Epithelial cell of prostate (primary cell): ENCODE data around the gene AGBL4.
A peak's percentile ranks its signal among the peaks of the same experiment; 100 is the strongest.

Experiments used
- DNase-seq: peaks from one replicate; pipeline ENCODE4 v3.0.0-alpha.2; 2011; ENCODE audit warnings: low read depth, low spot score
- H3K27ac ChIP-seq: fragments of 450-650 bp; 2 replicates; pipeline ENCODE4 v1.5.1; 2017; ENCODE audit warnings: mild to moderate bottlenecking

Gene AGBL4

GRCh38 chr1:49208712-49209111, 815.0 kb downstream of the AGBL4 start:
- DNase-seq, result no peak
- no peak overlapping the region for H3K27ac ChIP-seq

- DNase-seq, result no peak
- no peak overlapping the region for H3K27ac ChIP-seq
Observed at GRCh38 chr1:49204720-49205119, 819.0 kb downstream of the AGBL4 start.

- H3K27ac ChIP-seq, result no peak overlapping the region
- DNase-seq, result no peak
Observed at GRCh38 chr1:49200738-49201137, 823.0 kb downstream of the AGBL4 start.

GRCh38 chr1:49199564-49199963, 824.2 kb downstream of the AGBL4 start:
- no peak for DNase-seq
- no peak overlapping the region for H3K27ac ChIP-seq

- peak; percentile 34 for DNase-seq
- H3K27ac ChIP-seq, result no peak overlapping the region
Observed at GRCh38 chr1:49197081-49197480, 826.7 kb downstream of the AGBL4 start.

GRCh38 chr1:49190138-49190537, 833.6 kb downstream of the AGBL4 start:
- no peak overlapping the region for H3K27ac ChIP-seq
- no peak for DNase-seq

GRCh38 chr1:49187056-49187455, 836.7 kb downstream of the AGBL4 start:
- DNase-seq, result no peak
- no peak overlapping the region for H3K27ac ChIP-seq

GRCh38 chr1:49185450-49185980, 838.2 kb downstream of the AGBL4 start:
- no peak for DNase-seq
- no peak overlapping the region for H3K27ac ChIP-seq

- H3K27ac ChIP-seq, result no peak overlapping the region
- DNase-seq, result no peak
Observed at GRCh38 chr1:49183489-49183888, 840.3 kb downstream of the AGBL4 start.

GRCh38 chr1:49181033-49181432, 842.7 kb downstream of the AGBL4 start:
- no peak for DNase-seq
- no peak overlapping the region for H3K27ac ChIP-seq

GRCh38 chr1:49171941-49172593, 851.7 kb downstream of the AGBL4 start:
- no peak overlapping the region for H3K27ac ChIP-seq
- no peak for DNase-seq

- DNase-seq, result no peak
- no peak overlapping the region for H3K27ac ChIP-seq
Observed at GRCh38 chr1:49166031-49166430, 857.7 kb downstream of the AGBL4 start.

- peak overlapping the region; percentile 49 for H3K27ac ChIP-seq
Observed at GRCh38 chr1:49163031-49163430, 860.7 kb downstream of the AGBL4 start.

GRCh38 chr1:49160677-49161076, 863.1 kb downstream of the AGBL4 start:
- DNase-seq, result no peak
- H3K27ac ChIP-seq, result no peak overlapping the region

More at GRCh38 chr1:49163031-49163430, 860.7 kb downstream of the AGBL4 start:
- peak; percentile 26 for DNase-seq

GRCh38 chr1:49136738-49137251, 887.0 kb downstream of the AGBL4 start:
- DNase-seq, result no peak
- H3K27ac ChIP-seq, result no peak overlapping the region

- DNase-seq, result no peak
- H3K27ac ChIP-seq, result no peak overlapping the region
Observed at GRCh38 chr1:49125746-49126145, 898.0 kb downstream of the AGBL4 start.

- no peak for DNase-seq
Observed at GRCh38 chr1:49111931-49112330, 911.8 kb downstream of the AGBL4 start.

GRCh38 chr1:49106445-49106844, 917.3 kb downstream of the AGBL4 start:
- no peak overlapping the region for H3K27ac ChIP-seq
- no peak for DNase-seq

More at GRCh38 chr1:49111931-49112330, 911.8 kb downstream of the AGBL4 start:
- H3K27ac ChIP-seq, result no peak overlapping the region

- no peak overlapping the region for H3K27ac ChIP-seq
- DNase-seq, result no peak
Observed at GRCh38 chr1:49104575-49104974, 919.2 kb downstream of the AGBL4 start.

- peak overlapping the region; percentile 52 for H3K27ac ChIP-seq
- DNase-seq, result peak; percentile 33
Observed at GRCh38 chr1:49102752-49103151, 921.0 kb downstream of the AGBL4 start.

- no peak overlapping the region for H3K27ac ChIP-seq
- DNase-seq, result no peak
Observed at GRCh38 chr1:49098866-49099265, 924.9 kb downstream of the AGBL4 start.

GRCh38 chr1:49086327-49086726, 937.4 kb downstream of the AGBL4 start:
- DNase-seq, result no peak
- H3K27ac ChIP-seq, result no peak overlapping the region
